ENCODE results near the gene MASP2.

- TF ChIP-seq TAF1 (IDR thresholded peaks at IDR 0.05; ENCODE audit: borderline replicate concordance, insufficient read depth, low read length) (no peak), REST (IDR thresholded peaks at IDR 0.05; ENCODE audit: insufficient read depth in 1 of 2, low read depth in 2 of 2, low read length in 2 of 2) (no peak), POLR2AphosphoS5 (IDR thresholded peaks at IDR 0.05; ENCODE audit: low read depth, low read length) (no peak; the same call in 1 of the 2 replicates)
Measured at GRCh38 chr1:11054666-11055065, 7.6 kb upstream of the MASP2 start.
